Measurements from ENCODE around the gene SLCO1C1. TPM values are rescaled to one million over a fixed set of nuclear protein-coding genes. Genes with fewer than 3 reads are reported as not detected.

The SLCO1C1 gene
- total RNA-seq, 2 donors from 2014 or later: 1.5 to 4.5 TPM

GRCh38 chr12:20792971-20793370 is 97.8 kb downstream of the SLCO1C1 start:
- no peak overlapping the region for H3K4me3 ChIP-seq
- ATAC-seq (ENCODE audit: insufficient number of reproducible peaks, low FRiP score, low read depth): no peak
- H3K27ac ChIP-seq: no peak overlapping the region
- no peaks in the 10 kb centered on the region for H3K9me3 ChIP-seq
- no peaks in the 10 kb centered on the region for H3K4me1 ChIP-seq (ENCODE audit: control insufficient read depth in 1 of 2, low read depth in 2 of 2)
- TF ChIP-seq CTCF (IDR thresholded peaks at IDR 0.05): no peak
- no peaks in the 10 kb centered on the region for H3K36me3 ChIP-seq
- no peaks in the 10 kb centered on the region for H3K27me3 ChIP-seq (replicated peaks; ENCODE audit: insufficient read depth)
- DNase-seq (ENCODE audit: low spot score): no peak

GRCh38 chr12:20798554-20798953 is 103.4 kb downstream of the SLCO1C1 start:
- H3K4me3 ChIP-seq: no peak overlapping the region
- no peak for ATAC-seq (ENCODE audit: insufficient number of reproducible peaks, low FRiP score, low read depth)
- no peaks in the 10 kb centered on the region for H3K9me3 ChIP-seq
- peak; percentile 37 for TF ChIP-seq CTCF (IDR thresholded peaks at IDR 0.05)
- H3K27ac ChIP-seq: no peak overlapping the region
- DNase-seq (ENCODE audit: low spot score): no peak
- H3K27me3 ChIP-seq (replicated peaks; ENCODE audit: insufficient read depth): no peaks in the 10 kb centered on the region
- H3K36me3 ChIP-seq: no peaks in the 10 kb centered on the region
- H3K4me1 ChIP-seq (ENCODE audit: control insufficient read depth in 1 of 2, low read depth in 2 of 2): peaks cover 0 to 16% of the 10 kb centered on the region in 2 donors

GRCh38 chr12:20800160-20800559 is 105.0 kb downstream of the SLCO1C1 start:
- Histone ChIP-seq H3K27me3 (replicated peaks; ENCODE audit: insufficient read depth) (no peaks in the 10 kb centered on the region), H3K4me1 (ENCODE audit: control insufficient read depth in 1 of 2, low read depth in 2 of 2) (peaks cover 0 to 16% of the 10 kb centered on the region in 2 donors), H3K9me3 (no peaks in the 10 kb centered on the region), H3K36me3 (no peaks in the 10 kb centered on the region), H3K27ac (no peak overlapping the region), H3K4me3 (no peak overlapping the region)
- DNase-seq (ENCODE audit: low spot score) (no peak), ATAC-seq (ENCODE audit: insufficient number of reproducible peaks, low FRiP score, low read depth) (no peak)
- TF ChIP-seq CTCF (IDR thresholded peaks at IDR 0.05): no peak

GRCh38 chr12:20801035-20801434 is 105.9 kb downstream of the SLCO1C1 start:
- peaks cover 0 to 16% of the 10 kb centered on the region in 2 donors for H3K4me1 ChIP-seq (ENCODE audit: control insufficient read depth in 1 of 2, low read depth in 2 of 2)
- no peak for ATAC-seq (ENCODE audit: insufficient number of reproducible peaks, low FRiP score, low read depth)
- H3K4me3 ChIP-seq: no peak overlapping the region
- H3K27me3 ChIP-seq (replicated peaks; ENCODE audit: insufficient read depth): no peaks in the 10 kb centered on the region
- TF ChIP-seq CTCF (IDR thresholded peaks at IDR 0.05): no peak
- no peaks in the 10 kb centered on the region for H3K36me3 ChIP-seq
- no peak overlapping the region for H3K27ac ChIP-seq
- no peak for DNase-seq (ENCODE audit: low spot score)
- H3K9me3 ChIP-seq: no peaks in the 10 kb centered on the region

Other genes starting within 250 kb of the SLCO1C1 start
- not detected for gene SLCO1B3, start 115.4 kb downstream of the SLCO1C1 start, total RNA-seq